GM21717 (cell line): ENCODE results near the gene RHEB.

Experiments used
- ATAC-seq: cut with Tn5 transposase; IDR thresholded peaks from one replicate; pipeline ENCODE4 v1.9.1; 2021; ENCODE audit warnings: mild to moderate bottlenecking, moderate library complexity; ENCODE audit not compliant: unreplicated experiment

Gene RHEB

DNA sequence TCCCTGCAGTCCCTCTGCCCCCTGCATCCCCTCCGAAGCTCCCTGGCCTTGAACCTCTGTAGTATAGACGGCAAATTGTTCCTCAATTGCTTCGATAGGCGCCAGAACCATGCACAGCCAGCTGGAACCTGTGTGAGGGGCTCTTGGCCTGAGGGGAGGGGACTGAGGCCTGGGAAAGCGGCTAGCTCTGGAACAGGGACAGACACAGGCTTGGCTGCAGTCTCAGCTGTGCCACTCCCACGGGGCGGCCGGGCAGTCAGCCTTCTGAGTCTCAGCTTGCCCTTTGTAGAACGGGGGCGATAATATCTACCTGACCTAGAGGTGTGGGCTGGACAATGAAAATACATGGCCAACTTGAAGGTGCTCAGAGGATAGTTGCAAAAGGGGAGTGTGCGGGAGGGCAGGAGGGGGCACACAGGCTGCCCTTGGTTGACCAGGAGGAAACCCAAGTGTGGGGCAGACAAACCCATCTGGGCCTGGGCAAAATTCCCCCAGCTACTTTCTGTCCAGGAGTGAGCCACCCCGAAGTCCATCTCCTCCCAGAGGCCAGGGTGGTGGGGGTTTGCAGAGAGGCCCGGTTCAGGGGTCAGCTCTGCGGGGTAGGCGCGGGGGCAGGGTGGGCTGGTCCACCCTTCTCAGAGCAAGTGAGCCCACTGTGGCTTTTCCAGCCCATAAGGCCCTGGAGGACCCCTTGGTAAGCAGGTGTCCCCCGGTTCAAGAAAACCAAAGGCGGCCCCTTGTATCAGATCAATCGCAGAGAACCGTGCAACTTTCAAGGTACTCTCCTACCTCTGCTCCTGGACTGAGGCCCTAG is 84.4 kb downstream of the RHEB start:
- ATAC-seq: no peak

DNA sequence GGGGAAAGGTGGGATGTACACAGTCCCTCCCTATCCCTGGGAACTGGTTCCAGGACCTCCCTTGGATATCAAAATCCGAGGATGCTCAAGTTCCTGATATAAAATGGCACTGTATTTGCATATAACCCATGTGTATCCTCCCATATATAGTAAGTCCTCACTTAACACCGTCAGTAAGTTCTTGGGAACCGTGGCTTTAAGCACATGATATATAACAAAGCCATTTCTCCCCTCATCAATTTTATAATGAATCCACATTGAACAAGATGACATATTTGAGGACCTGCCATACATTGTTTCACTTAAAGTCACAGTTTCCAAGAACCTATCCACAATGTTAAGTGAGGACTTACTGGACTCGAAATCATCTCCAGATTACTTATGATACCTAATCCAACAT is 85.1 kb downstream of the RHEB start:
- ATAC-seq: no peak

GRCh38 chr7:151433721-151434400 is 85.8 kb downstream of the RHEB start:
- no peak for ATAC-seq

GRCh38 chr7:151432658-151433521 is 86.8 kb downstream of the RHEB start:
- peak; percentile 71 for ATAC-seq

- ATAC-seq: no peak
Measured at GRCh38 chr7:151431768-151432311, 87.9 kb downstream of the RHEB start.

GRCh38 chr7:151431281-151431767 is 88.4 kb downstream of the RHEB start:
- ATAC-seq: no peak

DNA sequence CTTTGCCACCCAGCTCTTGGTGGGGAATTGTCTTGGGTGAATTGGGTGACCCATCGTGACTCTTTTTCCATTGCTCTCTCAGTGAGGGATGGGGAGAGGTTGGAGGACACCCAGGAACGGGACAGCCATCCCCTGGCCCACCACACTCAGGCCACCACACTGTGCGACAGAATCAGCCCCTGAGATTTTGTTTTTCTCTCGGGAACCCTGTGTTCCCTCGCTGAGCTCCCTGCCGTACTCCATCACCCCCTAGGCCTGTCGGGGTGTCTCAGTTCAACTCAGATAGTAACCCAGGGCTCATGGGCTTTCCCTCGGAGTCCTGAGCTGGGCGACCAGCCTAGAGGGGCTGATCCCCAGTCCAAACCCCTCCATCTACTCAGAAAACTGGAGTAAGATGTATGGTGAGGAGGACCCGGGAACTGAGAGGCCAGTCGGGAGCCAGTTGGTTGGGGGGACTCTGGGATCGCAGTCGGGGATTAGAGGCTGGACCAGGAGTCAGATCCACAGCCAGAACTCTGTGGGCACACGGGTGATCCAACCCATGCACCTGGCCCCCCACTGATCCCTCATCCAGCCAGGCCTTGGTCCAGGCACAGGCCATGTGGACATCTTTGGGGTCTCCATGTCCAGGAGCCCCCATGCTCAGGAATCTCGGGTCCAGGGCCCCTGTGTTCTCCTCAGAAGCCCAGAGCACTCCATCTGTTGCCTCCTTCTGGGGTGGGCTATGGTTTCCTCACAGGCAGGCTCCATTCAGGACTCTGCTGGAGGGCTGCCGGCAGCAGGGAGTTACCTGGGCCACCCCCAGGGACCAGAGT is 89.1 kb downstream of the RHEB start:
- ATAC-seq: no peak

GRCh38 chr7:151429560-151430331 is 89.9 kb downstream of the RHEB start:
- ATAC-seq: no peak

- ATAC-seq: no peak
Measured at GRCh38 chr7:151429237-151429559, 90.5 kb downstream of the RHEB start.

- no peak for ATAC-seq
Measured at GRCh38 chr7:151428378-151429236, 91.1 kb downstream of the RHEB start.

DNA sequence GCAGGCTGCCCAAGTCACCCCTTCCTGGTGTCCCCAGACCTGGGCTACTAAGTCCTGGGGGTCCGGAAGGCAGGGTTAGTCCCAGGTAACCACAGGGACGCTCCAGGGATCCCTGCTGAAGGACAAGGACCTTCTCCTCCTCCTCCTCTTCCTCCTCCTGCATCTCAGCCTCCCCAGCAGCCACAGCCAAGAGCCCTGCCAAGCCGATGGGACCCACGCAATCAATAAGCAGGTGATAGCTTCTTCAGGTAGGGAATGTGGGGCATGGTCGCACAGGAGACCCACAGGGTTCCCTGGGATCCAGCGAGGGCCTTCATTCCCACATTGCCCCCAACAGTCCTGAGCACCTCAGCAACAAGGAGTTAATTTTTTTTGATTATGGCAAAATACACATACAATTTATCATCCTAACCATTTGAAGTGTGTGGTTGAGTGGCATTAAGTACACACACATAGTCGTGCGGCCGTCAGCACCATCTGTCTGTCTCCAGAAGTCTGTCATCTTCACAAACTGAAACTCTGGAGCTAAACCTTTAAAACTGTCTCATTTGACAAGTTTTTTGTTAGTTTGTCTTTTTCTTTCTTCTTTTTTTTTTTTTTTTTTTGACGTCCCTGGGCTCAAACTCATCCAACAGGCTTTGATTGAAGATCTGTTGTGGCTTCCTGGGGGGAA is 91.9 kb downstream of the RHEB start:
- ATAC-seq: no peak

- ATAC-seq: no peak
Measured at GRCh38 chr7:151426904-151427704, 92.6 kb downstream of the RHEB start.

DNA sequence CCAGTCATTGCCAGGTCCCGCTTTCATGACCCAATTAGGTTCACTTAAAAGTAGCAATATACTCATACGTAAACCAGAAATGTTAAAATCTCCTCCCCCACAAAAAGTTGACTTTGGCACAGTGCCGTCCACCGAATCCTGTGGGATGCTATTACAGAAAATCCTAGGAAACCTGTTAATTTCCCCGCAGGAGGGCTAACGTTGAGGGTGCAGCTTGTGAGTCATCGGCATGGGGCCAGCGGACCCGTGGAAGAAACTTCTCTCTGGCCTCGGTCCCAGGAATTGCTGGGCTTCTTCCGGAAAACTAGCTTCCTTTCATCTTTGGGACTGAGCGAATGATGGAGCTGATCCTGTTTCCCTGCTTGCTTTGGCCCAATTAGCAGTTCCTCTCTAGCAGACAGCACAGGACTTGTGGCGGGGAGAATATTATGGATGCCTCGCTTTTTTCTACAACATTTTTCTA is 93.2 kb downstream of the RHEB start:
- no peak for ATAC-seq

DNA sequence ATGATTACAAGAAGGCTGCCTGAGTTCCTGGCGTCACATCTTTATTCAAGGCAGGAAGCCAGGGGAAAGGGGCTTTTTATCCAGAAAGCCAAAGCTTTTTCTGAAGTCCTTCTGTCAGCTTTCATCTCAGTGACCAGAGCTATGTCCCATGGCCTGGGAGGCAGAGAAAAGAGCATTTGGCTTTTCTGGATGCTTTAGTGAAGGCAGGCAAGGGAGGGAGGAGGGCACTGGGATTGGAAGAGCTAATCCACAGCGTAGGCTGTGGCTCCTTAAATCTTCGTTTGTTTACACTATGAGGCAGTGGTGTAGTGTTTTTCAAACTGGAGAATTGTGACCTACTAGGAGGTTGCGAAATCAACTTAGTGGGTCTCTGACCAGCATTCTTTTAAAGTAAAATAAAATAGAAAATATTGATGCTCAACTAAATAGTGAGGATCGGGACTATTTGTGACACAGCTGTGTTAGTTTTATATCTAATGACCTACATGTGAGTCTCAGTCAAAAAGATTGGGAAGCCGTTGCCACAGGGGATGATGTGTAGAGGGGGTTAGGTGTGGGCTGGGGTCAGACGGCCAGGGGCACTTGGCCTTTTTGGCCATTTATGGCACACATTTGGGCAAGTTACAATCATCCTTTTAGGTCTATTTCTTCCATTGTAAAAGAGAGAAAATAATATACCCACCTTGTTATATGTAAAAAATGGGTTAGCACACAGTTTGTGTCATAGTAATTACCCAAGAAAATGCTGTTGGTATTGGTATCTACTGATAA is 93.8 kb downstream of the RHEB start:
- ATAC-seq: no peak

DNA sequence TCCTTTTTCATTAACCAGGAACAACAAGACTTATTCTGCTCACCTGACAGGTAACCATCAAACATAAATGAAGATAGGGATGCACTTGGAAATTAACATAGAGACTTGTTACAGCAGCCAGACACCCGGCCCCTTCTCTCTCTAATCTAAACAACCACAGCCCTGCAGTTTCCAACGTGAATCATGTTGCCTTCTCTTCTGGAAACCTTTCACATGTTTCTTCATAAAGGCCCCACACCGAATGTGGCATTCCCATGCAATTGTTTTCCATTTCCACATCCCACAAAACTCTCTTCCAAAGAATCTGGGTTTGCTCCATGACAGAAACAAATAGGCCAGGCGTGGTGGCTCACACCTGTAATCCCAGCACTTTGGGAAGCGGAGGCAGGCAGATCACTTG is 94.9 kb downstream of the RHEB start:
- no peak for ATAC-seq

DNA sequence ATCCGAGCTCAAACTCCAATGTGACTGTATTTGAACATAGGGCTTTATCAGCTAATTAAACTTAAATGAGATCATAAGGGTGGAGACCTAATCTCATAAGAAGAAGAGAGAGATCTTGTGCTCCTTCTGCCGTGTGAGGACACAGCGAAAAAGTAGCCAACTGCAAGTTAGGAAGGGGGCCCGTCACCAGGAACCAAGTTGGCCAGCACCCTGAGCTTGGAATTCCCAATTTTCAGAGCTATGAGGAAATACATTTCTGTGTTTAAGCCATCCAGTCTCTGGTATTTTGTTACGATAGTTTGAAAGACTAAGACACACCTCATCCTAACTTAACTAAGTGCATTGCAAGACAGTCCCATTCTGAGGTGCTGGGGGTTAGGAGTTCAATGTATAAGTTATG is 95.8 kb downstream of the RHEB start:
- no peak for ATAC-seq
